Stimulated activated CD8-positive, alpha-beta memory T cell treated with anti-CD3 and anti-CD28 coated beads, Interleukin-7, amount 100 ng/mL, for 4 hours (primary cell): ENCODE results near the gene NTRK1.
A peak's percentile ranks its signal among the peaks of the same experiment; 100 is the strongest.

Source experiments
- DNase-seq, 2 donors: peaks; one replicate each; pipeline ENCODE4 v3.0.0-alpha.2; 2020; ENCODE audit warnings: low read depth in 2 of 2

NTRK1 gene

DNA sequence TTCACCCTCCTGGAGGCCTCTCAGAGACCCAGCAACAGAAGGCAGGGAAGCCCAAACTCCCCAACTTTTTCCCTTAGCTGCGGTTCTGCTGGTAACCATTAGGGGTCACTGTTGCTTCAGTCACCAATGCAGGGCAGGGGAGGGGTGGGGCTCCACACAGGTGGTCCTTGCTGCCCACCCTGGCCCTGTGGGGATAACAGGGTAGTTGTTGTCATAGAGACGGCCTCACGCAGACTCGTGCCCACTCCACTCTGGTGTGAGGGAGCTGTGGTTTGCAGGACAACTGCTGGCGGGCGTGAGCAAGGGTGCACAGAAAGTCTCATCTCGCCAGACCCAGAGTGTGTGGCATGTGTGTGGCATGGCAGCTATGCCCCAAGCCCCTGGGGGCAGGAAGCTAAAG is 21.7 kb upstream of the NTRK1 start:
- no peak for DNase-seq

DNA sequence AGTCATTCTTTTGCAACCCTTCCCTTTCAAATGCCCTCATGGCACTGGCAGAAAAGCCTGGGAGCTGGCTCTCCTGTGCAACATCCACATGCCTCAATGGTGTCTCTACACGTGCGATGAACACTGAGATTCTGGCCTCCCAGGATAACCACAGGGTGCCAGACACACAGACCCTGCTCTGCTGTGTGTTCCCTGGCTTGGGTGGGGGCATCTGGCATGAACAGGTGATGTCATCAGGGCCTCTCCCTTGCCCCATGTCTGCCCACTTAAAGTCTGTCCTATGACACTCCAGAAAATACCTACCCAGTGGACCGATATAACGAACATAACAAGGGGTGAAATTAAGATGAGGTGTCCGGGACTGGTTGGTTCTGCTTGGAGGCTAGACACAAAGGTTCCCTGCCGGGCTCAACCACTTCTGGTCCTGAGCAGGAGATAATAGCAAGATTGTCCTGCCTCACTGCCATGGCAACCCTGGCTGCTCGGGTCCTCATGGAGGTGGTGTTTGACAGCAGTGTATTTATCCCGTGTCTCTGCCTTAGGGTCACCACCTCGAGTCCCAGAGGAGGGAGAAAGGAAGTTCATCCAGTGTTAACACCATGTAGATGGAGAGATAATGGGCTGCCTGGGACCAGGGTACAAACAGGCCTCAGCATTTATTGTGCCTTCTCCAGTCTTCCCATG is 21.1 kb upstream of the NTRK1 start:
- no peak for DNase-seq

- no peak for DNase-seq
Measured at GRCh38 chr1:156840186-156840897, 20.3 kb upstream of the NTRK1 start.

- DNase-seq, result no peak
Measured at GRCh38 chr1:156840898-156841279, 19.8 kb upstream of the NTRK1 start.

- no peak for DNase-seq
Measured at GRCh38 chr1:156841295-156841855, 19.3 kb upstream of the NTRK1 start.

- DNase-seq, result no peak
Measured at GRCh38 chr1:156842618-156843300, 17.9 kb upstream of the NTRK1 start.

- no peak for DNase-seq
Measured at GRCh38 chr1:156844102-156844501, 16.6 kb upstream of the NTRK1 start.

- DNase-seq, result no peak
Measured at GRCh38 chr1:156844638-156845037, 16.0 kb upstream of the NTRK1 start.

GRCh38 chr1:156845055-156845952 is 15.4 kb upstream of the NTRK1 start:
- DNase-seq, result peak; percentile 16 to 38

- no peak for DNase-seq
Measured at GRCh38 chr1:156845953-156846545, 14.6 kb upstream of the NTRK1 start.

DNA sequence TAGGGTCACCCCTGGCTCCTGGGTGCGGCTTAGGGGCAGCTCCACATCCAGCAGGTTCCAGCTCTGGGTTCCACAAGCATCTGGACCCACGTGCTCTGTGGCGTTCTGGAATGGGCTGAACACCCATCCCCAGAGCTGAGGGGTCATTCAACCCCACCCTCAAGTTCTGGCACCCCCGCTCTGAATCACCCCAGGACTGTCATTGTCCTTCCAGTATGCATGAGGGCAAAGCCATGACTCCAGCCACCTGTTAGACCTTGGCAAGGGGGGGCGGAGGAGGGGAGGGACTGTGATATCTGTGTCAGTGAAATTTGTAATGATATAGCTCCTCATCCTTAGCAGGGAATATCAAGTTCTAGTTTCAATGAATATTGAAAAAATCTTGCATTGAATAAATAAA is 14.0 kb upstream of the NTRK1 start:
- no peak for DNase-seq

DNA sequence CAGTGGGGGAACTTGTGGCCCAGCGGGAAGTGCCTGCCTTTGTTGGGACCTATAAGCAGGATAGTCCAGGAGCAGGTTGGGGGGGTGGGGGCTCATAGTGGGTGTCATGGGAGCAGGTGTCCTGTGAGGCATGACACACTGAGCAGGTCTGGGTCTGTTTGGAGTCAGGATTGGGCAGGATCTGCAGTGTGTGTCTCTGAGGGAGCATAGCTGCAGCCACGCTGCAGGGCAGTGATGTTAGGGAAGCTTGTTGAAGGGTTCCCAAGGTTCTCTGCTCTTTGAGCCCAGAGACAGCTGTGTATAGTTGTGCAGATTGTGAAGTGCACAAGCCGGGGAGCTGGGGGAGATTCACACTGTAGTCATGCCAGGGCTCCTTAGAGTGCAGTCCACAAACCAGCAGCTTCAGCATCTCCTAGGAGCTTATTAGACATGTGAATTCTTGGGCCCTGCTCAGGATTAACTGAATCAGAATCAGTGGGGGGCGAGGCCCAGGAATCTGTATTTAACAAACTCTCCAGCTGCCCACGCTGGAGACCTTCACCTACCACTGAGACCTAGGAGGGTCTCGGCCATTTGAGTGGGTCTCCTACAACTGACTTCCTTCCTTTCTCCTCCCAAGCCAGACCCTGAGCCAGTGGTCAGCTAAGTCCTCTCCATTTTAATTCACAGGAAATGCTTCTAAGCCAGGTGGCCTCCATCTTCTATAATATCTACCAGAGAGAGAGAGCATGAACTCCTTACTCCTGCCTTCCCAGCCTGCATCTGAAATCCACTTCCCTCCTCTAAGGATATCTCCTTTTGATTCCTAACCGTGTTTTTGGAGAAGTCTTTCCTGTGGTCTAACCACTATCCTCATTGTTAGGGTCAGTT is 12.8 kb upstream of the NTRK1 start:
- DNase-seq, result no peak

- peak; percentile 19 to 55 for DNase-seq
Measured at GRCh38 chr1:156848461-156849150, 12.1 kb upstream of the NTRK1 start.

DNA sequence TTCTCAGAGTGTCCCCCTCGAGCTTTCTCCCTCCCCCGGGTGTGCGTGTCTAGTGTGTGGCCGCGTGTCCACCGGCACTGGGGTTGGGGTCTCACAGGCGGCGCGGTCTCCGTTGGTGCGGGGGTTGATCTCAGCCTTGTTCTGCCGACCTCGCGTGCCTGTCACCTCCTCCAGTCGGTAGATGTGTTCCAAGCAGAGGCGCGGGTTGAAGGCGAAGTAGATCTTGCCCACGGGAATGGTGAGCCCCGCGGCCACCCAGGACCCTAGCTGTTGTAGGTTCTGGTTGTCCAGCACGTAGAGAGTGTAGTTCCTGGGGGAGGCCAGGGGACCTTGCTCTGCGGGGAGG is 11.5 kb upstream of the NTRK1 start:
- no peak for DNase-seq

DNA sequence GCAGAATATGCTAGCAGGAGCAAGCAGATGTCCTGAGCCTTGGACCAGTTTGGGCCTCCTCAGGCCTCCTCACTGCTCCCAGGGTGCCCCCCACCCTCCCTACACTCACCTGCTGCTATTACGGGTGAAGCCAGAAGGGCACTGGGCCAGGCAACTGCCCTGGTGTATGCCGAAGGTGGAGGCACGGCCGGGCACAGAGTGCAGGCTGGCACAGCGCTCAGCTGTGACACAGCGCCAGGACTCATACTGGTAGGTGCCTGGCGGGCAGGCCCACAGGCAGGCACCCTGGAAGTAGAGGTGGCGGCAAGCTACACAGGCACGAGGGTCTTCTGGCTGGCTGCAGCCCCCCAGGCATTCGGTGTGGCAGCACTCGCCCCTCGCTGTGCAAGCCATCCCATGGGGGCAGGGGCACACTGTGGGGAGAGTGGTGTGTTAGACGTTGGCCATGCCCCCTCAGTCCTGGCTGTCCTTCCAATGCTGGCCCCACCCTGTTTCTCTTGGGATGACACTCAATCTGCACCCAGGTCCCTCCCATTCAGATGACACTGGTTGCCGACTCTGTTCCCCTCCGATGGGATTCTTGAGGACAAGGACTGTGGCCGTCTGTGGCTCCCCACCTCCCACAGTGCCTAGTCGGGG is 8.8 kb upstream of the NTRK1 start:
- no peak for DNase-seq

- no peak for DNase-seq
Measured at GRCh38 chr1:156852418-156852874, 8.2 kb upstream of the NTRK1 start.

GRCh38 chr1:156853761-156854160 is 6.9 kb upstream of the NTRK1 start:
- no peak for DNase-seq

DNA sequence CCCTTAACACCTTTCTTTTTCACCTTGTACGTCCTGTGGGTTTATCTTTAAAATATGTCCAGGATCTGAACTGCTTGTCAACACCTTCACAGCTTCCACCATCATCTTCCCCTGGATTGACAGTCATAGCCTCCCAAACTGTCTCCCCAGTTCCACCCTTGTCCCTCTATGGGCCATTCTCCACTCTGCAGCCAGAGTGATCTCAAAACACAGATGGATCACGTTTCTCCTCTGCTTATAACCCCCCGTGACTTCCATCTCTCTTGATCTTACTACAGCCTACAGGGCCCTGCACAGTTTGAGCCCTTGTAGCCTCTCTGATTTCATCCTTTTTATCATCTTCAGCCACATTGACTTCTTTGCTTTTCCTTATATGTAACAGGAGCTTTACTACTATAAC is 6.0 kb upstream of the NTRK1 start:
- no peak for DNase-seq

- no peak for DNase-seq
Measured at GRCh38 chr1:156856282-156856785, 4.3 kb upstream of the NTRK1 start.
